ENCODE results near the gene ALPK1. TPM values are rescaled to one million over a fixed set of nuclear protein-coding genes. Genes with fewer than 3 reads are reported as not detected.

ALPK1 gene
- polyA plus RNA-seq, 1 donor from 2014 or later: 0.10 TPM

DNA sequence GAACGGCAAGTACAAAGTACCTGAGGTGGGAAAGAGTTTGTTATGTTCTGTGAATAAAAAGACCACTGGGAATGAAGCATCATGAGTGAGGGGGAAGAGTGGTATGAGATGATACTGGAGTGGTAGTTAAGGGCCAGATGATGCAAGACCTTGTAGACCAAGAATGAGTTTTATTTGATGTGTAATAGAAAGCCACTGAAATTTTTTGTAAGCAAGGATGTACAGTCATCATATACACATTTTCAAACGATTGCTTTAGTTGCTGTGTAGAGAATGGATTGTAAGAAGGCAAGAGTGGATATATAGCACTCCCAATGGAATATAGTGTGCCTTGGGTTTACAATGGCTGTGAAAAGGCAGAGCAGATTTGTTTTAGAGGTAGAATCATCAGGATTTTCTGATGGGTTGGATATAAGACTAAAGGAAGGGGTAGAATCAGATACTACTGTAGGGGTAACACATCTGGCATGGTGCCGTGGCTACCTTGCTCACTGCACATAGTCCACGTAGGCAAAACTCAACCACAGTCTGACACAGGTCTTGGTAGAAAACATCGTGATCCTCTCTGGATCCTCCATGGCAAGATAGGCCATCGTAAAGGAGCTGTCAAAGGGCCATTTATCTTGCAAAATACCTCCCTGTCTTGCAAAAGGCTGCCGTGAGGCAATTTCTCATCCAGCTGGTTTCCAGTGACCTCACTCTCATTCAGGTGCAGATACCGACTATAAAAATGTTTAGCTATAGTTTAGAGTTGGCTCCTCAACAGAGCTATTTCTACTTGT is 26.3 kb upstream of the ALPK1 start:
- Histone ChIP-seq H3F3A (ENCODE audit: insufficient read depth, low read length, poor library complexity, severe bottlenecking) (no peaks in the 10 kb centered on the region), H3K79me2 (replicated peaks; ENCODE audit: insufficient read depth, low read length) (no peaks in the 10 kb centered on the region), H3K9me3 (ENCODE audit: low read length) (no peaks in the 10 kb centered on the region), H3K27ac (ENCODE audit: low read length) (no peak overlapping the region), H3K27me3 (ENCODE audit: insufficient read depth, low read depth, low read length) (no peaks in the 10 kb centered on the region), H3K36me3 (ENCODE audit: insufficient read depth, low read length) (peaks cover 4% of the 10 kb centered on the region), H3K4me3 (ENCODE audit: low read length) (no peak overlapping the region), H4K20me1 (ENCODE audit: insufficient read depth) (no peaks in the 10 kb centered on the region), H3K9ac (ENCODE audit: low read length) (no peak overlapping the region), H2AFZ (ENCODE audit: low read depth, low read length) (no peak overlapping the region), H3K4me2 (ENCODE audit: low read length) (no peak overlapping the region), H3K9me2 (ENCODE audit: insufficient read depth, low read length) (no peaks in the 10 kb centered on the region)
- TF ChIP-seq, protein P1, sequence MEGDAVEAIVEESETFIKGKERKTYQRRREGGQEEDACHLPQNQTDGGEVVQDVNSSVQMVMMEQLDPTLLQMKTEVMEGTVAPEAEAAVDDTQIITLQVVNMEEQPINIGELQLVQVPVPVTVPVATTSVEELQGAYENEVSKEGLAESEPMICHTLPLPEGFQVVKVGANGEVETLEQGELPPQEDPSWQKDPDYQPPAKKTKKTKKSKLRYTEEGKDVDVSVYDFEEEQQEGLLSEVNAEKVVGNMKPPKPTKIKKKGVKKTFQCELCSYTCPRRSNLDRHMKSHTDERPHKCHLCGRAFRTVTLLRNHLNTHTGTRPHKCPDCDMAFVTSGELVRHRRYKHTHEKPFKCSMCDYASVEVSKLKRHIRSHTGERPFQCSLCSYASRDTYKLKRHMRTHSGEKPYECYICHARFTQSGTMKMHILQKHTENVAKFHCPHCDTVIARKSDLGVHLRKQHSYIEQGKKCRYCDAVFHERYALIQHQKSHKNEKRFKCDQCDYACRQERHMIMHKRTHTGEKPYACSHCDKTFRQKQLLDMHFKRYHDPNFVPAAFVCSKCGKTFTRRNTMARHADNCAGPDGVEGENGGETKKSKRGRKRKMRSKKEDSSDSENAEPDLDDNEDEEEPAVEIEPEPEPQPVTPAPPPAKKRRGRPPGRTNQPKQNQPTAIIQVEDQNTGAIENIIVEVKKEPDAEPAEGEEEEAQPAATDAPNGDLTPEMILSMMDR (IDR thresholded peaks at IDR 0.05; ENCODE audit: poor library complexity, severe bottlenecking): no peak
- TF ChIP-seq POLR2AphosphoS5 (IDR thresholded peaks at IDR 0.05) (no peak), EZH2 (IDR thresholded peaks at IDR 0.05; ENCODE audit: borderline replicate concordance, insufficient read depth, low read length, poor library complexity, severe bottlenecking) (no peak), EP300 (conservative IDR thresholded peaks at IDR 0.05; ENCODE audit: poor library complexity, severe bottlenecking) (no peak), MXI1 (conservative IDR thresholded peaks at IDR 0.05; ENCODE audit: poor library complexity, severe bottlenecking) (no peak), SMC3 (conservative IDR thresholded peaks at IDR 0.05; ENCODE audit: poor library complexity) (no peak), TAF1 (IDR thresholded peaks at IDR 0.05; ENCODE audit: low read depth) (no peak), RAD21 (conservative IDR thresholded peaks at IDR 0.05) (no peak)
- TF ChIP-seq, protein P2, sequence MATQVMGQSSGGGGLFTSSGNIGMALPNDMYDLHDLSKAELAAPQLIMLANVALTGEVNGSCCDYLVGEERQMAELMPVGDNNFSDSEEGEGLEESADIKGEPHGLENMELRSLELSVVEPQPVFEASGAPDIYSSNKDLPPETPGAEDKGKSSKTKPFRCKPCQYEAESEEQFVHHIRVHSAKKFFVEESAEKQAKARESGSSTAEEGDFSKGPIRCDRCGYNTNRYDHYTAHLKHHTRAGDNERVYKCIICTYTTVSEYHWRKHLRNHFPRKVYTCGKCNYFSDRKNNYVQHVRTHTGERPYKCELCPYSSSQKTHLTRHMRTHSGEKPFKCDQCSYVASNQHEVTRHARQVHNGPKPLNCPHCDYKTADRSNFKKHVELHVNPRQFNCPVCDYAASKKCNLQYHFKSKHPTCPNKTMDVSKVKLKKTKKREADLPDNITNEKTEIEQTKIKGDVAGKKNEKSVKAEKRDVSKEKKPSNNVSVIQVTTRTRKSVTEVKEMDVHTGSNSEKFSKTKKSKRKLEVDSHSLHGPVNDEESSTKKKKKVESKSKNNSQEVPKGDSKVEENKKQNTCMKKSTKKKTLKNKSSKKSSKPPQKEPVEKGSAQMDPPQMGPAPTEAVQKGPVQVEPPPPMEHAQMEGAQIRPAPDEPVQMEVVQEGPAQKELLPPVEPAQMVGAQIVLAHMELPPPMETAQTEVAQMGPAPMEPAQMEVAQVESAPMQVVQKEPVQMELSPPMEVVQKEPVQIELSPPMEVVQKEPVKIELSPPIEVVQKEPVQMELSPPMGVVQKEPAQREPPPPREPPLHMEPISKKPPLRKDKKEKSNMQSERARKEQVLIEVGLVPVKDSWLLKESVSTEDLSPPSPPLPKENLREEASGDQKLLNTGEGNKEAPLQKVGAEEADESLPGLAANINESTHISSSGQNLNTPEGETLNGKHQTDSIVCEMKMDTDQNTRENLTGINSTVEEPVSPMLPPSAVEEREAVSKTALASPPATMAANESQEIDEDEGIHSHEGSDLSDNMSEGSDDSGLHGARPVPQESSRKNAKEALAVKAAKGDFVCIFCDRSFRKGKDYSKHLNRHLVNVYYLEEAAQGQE (IDR thresholded peaks at IDR 0.05; ENCODE audit: borderline replicate concordance): no peak

DNA sequence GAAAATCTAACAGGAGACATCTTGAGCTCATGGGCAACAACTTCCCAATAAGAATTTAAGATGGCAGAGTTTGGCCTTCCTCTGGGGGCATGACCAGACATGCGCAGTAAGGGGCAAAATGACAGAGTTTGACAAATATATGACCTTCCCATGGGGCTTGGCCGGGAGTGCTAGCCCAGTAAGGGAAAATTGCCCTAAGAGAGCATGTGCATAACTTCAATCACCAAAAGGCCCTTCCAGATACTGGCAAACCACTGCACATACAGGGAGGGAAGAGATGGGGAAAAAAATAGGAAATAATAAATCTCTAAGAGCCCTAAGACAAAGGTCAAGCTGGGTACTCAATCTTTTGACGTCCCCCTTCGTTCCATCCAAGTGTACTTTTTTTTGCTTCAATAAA is 24.9 kb upstream of the ALPK1 start:
- Histone ChIP-seq H3K4me2 (ENCODE audit: low read length) (no peak overlapping the region), H3K4me3 (ENCODE audit: low read length) (no peak overlapping the region), H3K9me3 (ENCODE audit: low read length) (no peaks in the 10 kb centered on the region), H3K9ac (ENCODE audit: low read length) (no peak overlapping the region), H4K20me1 (ENCODE audit: insufficient read depth) (no peaks in the 10 kb centered on the region), H3K79me2 (replicated peaks; ENCODE audit: insufficient read depth, low read length) (no peaks in the 10 kb centered on the region), H3F3A (ENCODE audit: insufficient read depth, low read length, poor library complexity, severe bottlenecking) (no peaks in the 10 kb centered on the region), H3K36me3 (ENCODE audit: insufficient read depth, low read length) (peaks cover 4% of the 10 kb centered on the region), H3K9me2 (ENCODE audit: insufficient read depth, low read length) (no peaks in the 10 kb centered on the region), H2AFZ (ENCODE audit: low read depth, low read length) (no peak overlapping the region), H3K27ac (ENCODE audit: low read length) (no peak overlapping the region), H3K27me3 (ENCODE audit: insufficient read depth, low read depth, low read length) (no peaks in the 10 kb centered on the region)
- TF ChIP-seq EZH2 (IDR thresholded peaks at IDR 0.05; ENCODE audit: borderline replicate concordance, insufficient read depth, low read length, poor library complexity, severe bottlenecking): no peak
- TF ChIP-seq, protein P1 (IDR thresholded peaks at IDR 0.05; ENCODE audit: poor library complexity, severe bottlenecking): no peak
- TF ChIP-seq SMC3 (conservative IDR thresholded peaks at IDR 0.05; ENCODE audit: poor library complexity): no peak
- no peak for TF ChIP-seq EP300 (conservative IDR thresholded peaks at IDR 0.05; ENCODE audit: poor library complexity, severe bottlenecking)
- TF ChIP-seq, protein P2 (IDR thresholded peaks at IDR 0.05; ENCODE audit: borderline replicate concordance): no peak
- no peak for TF ChIP-seq RAD21 (conservative IDR thresholded peaks at IDR 0.05)
- TF ChIP-seq TAF1 (IDR thresholded peaks at IDR 0.05; ENCODE audit: low read depth): no peak
- TF ChIP-seq MXI1 (conservative IDR thresholded peaks at IDR 0.05; ENCODE audit: poor library complexity, severe bottlenecking): no peak
- TF ChIP-seq POLR2AphosphoS5 (IDR thresholded peaks at IDR 0.05): no peak

Data from neural cell (in vitro differentiated cells).